Fibroblast of villous mesenchyme (primary cell): ENCODE measurements around the gene EP400. TPM values are rescaled to one million over a fixed set of nuclear protein-coding genes. Genes with fewer than 3 reads are reported as not detected.

Experiments
- DNase-seq: peaks from one replicate; pipeline ENCODE4 v3.0.0-alpha.2; 2010; ENCODE audit warnings: low read depth
- H3K4me3 ChIP-seq: 2 replicates; pipeline ENCODE4 v1.5.1; 2011; ENCODE audit warnings: low read depth, mild to moderate bottlenecking, low read length
- total RNA-seq: library from RNA; depleted of rRNA; stranded (reverse); fragments of >200 nt; gene quantifications from 2 replicates; pipeline ENCODE4 v1.2.3, GENCODE V29; 2012
- TF ChIP-seq, protein P1 (sequence below): IDR thresholded peaks from 2 replicates; pipeline ENCODE4 v1.5.1; 2012; ENCODE audit warnings: low read depth, mild to moderate bottlenecking, low read length; ENCODE audit not compliant: insufficient read depth

Gene EP400
- total RNA-seq, 1 donor = 13.0 TPM

DNA sequence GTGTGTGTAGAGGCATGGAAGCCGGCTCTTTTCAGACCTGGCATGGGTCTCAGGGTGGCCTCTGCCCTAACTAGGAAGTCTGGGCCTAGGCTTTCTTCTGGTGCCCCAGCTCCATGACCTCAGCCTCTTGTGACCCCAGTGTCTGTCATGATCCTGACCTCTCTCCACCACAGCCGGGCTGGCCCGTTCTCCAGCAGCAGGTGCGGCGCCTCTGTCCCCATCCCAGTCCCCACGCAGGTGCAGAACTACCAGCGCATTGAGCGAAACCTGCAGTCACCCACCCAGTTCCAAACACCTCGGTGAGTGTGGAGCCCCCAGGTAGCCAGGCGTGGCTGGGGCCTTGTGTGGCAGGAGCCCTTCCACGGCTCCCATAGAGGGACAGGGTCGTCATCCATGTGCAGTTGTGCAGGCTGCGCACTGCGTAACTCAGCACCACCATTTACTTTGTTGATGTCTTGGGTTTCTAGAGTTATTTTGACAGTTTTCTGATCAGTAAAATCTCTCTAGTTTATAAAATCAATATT lies 35.5 kb upstream of the EP400 start:
- DNase-seq = no peak
- TF ChIP-seq, protein P1, sequence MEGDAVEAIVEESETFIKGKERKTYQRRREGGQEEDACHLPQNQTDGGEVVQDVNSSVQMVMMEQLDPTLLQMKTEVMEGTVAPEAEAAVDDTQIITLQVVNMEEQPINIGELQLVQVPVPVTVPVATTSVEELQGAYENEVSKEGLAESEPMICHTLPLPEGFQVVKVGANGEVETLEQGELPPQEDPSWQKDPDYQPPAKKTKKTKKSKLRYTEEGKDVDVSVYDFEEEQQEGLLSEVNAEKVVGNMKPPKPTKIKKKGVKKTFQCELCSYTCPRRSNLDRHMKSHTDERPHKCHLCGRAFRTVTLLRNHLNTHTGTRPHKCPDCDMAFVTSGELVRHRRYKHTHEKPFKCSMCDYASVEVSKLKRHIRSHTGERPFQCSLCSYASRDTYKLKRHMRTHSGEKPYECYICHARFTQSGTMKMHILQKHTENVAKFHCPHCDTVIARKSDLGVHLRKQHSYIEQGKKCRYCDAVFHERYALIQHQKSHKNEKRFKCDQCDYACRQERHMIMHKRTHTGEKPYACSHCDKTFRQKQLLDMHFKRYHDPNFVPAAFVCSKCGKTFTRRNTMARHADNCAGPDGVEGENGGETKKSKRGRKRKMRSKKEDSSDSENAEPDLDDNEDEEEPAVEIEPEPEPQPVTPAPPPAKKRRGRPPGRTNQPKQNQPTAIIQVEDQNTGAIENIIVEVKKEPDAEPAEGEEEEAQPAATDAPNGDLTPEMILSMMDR = no peak
- no peak overlapping the region for H3K4me3 ChIP-seq

DNA sequence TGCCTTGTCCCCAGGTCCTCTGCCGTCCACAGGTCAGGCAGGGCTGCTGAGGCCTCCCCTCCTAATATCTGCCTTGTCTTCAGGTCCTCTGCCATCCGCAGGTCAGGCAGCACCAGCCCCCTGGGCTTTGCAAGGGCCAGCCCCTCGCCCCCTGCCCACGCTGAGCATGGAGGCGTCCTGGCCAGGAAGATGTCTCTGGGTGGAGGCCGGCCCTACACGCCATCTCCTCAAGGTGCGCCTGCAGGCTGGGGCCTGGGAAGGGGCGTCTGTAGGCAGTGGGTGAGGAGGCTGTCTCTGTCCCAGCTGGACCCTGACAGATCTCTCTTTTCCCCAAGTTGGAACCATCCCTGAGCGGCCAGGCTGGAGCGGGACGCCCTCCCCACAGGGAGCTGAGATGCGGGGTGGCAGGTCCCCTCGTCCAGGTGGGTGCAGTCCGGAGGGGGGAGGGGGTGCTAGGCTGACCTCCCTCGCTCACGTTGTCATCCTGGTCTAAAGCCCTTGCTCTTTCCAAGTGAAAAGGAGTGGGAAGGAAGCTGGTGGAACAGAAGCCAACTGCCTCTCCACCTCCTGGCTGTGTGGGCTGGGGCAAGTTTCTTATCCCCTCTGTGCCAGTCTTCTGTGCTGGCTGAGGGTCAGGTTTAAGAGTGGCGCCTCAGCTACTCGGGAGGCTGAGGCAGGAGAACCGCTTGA lies 34.6 kb upstream of the EP400 start:
- no peak overlapping the region for H3K4me3 ChIP-seq
- TF ChIP-seq, protein P1 = no peak
- DNase-seq = no peak

- H3K4me3 ChIP-seq = no peak overlapping the region
- TF ChIP-seq, protein P1 = no peak
- no peak for DNase-seq
Measured at GRCh38 chr12:131915823-131916222, 33.9 kb upstream of the EP400 start.

- H3K4me3 ChIP-seq = no peak overlapping the region
Measured at GRCh38 chr12:131916306-131917138, 33.2 kb upstream of the EP400 start.

DNA sequence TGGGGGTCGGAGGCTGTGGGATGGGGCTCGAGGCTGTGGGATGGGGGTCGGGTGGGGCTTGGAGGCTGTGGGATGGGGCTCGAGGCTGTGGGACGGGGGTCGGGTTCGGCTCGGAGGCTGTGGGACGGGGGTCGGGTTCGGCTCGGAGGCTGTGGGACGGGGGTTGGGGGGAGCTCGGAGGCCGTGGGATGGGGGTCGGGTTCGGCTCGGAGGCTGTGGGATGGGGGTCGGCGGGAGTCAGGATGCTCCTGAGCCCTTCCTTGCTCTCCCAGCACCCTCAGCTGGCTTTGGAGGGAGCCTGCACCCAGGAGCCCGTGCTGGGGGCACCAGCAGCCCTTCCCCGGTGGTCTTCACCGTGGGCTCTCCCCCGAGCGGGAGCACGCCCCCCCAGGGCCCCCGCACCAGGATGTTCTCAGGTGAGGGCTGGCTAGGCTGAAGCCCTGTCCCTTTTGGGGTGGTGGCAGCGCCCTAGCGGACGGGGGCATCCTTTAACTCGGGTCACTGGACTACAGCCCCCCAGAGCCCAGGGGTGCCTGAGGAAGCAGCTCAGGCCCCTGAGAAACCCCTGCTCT lies 32.5 kb upstream of the EP400 start:
- TF ChIP-seq, protein P1 = no peak
- DNase-seq = no peak
- no peak overlapping the region for H3K4me3 ChIP-seq

More at GRCh38 chr12:131916306-131917138, 33.2 kb upstream of the EP400 start:
- TF ChIP-seq, protein P1 = no peak
- DNase-seq = no peak

- DNase-seq = no peak
- H3K4me3 ChIP-seq = no peak overlapping the region
- TF ChIP-seq, protein P1 = no peak
Measured at GRCh38 chr12:131917711-131918306, 31.9 kb upstream of the EP400 start.
